Calu3 (cell line): ENCODE results near the gene RAC2. TPM values are rescaled to one million over a fixed set of nuclear protein-coding genes. Genes with fewer than 3 reads are reported as not detected.
A peak's percentile ranks its signal among the peaks of the same experiment; 100 is the strongest.

Experiments
- BruUV-seq: library from RNA; stranded (reverse); fragments of 400-500 nt; replicated peaks from 2 replicates; lab custom pipeline; 2021; lab: Mats Ljungman, UMichigan
- CTCF ChIA-PET: fragments of 300-600 bp; sonication (Branson Sonifier 250); formaldehyde crosslinking; loops from one replicate; lab custom pipeline; 2022; ENCODE audit warnings: antibody characterized with exemption; lab: Charles Lee
- DNase-seq: peaks from one replicate; pipeline ENCODE4 v3.0.0; 2022
- H3K27ac Mint-ChIP-seq: one replicate; pipeline ENCODE4 v1.8.0; 2022; ENCODE audit warnings: mixed read lengths; ENCODE audit not compliant: unreplicated experiment
- H3K27me3 Mint-ChIP-seq: one replicate; pipeline ENCODE4 v1.8.0; 2022; ENCODE audit warnings: mixed read lengths; ENCODE audit not compliant: unreplicated experiment
- H3K36me3 Mint-ChIP-seq: one replicate; pipeline ENCODE4 v1.8.0; 2022; ENCODE audit warnings: mild to moderate bottlenecking, moderate library complexity, mixed read lengths; ENCODE audit not compliant: insufficient read depth, unreplicated experiment
- H3K4me1 Mint-ChIP-seq: one replicate; pipeline ENCODE4 v1.8.0; 2022; ENCODE audit warnings: mild to moderate bottlenecking, low read depth, mixed read lengths; ENCODE audit not compliant: unreplicated experiment
- H3K4me3 Mint-ChIP-seq: one replicate; pipeline ENCODE4 v1.8.0; 2022; ENCODE audit warnings: mild to moderate bottlenecking, low read depth, moderate library complexity, mixed read lengths; ENCODE audit not compliant: unreplicated experiment
- H3K9me3 Mint-ChIP-seq: one replicate; pipeline ENCODE4 v1.8.0; 2022; ENCODE audit warnings: low read depth, mixed read lengths; ENCODE audit not compliant: unreplicated experiment
- CTCF ChIP-seq: fragments of 200-600 bp; IDR thresholded peaks from one replicate; pipeline ENCODE4 v1.8.0; 2022; ENCODE audit warnings: antibody characterized with exemption; ENCODE audit not compliant: unreplicated experiment
- intact Hi-C: fragments of 100-400 bp; cut with micrococcal nuclease; formaldehyde crosslinking; loops from one replicate; pipeline ENCODE4 v1.10.0; 2022; ENCODE audit not compliant: unreplicated experiment
- total RNA-seq: library from RNA; stranded (reverse); gene quantifications from 2 replicates; pipeline ENCODE4 v1.2.3, GENCODE V29; 2022

RAC2 gene
- total RNA-seq, 1 experiment from 2014 or later = 21.0 TPM

- Mint-ChIP-seq H3K4me3 (no peak overlapping the region), H3K27me3 (peaks cover 30% of the 10 kb centered on the region), H3K9me3 (no peaks in the 10 kb centered on the region), H3K36me3 (no peaks in the 10 kb centered on the region), H3K4me1 (peaks cover 49% of the 10 kb centered on the region), H3K27ac (no peak overlapping the region)
- BruUV-seq = no TSS peak
- intact Hi-C loops = loop anchor here (10.0 kb wide), 1 partner anchor 93 kb away; no protein-coding TSS in a partner anchor
- no peak for DNase-seq
- CTCF ChIA-PET = interaction anchor here (0.6 to 0.7 kb wide), 2 partner anchors 10 to 59 kb away, joined by 3 to 11 read pairs; no protein-coding TSS in a partner anchor
- TF ChIP-seq CTCF = no peak
These were observed 14.1 kb upstream of the RAC2 start for GRCh38 chr22:37258005-37258752.

- intact Hi-C loops = loop anchor here (10.0 kb wide), 1 partner anchor 91 kb away; no protein-coding TSS in a partner anchor
- CTCF ChIA-PET = interaction anchor here (0.6 kb wide), 1 partner anchor 388 kb away, joined by 4 read pairs; no protein-coding TSS in a partner anchor
These were observed 12.1 kb upstream of the RAC2 start for GRCh38 chr22:37256075-37256726.

DNA sequence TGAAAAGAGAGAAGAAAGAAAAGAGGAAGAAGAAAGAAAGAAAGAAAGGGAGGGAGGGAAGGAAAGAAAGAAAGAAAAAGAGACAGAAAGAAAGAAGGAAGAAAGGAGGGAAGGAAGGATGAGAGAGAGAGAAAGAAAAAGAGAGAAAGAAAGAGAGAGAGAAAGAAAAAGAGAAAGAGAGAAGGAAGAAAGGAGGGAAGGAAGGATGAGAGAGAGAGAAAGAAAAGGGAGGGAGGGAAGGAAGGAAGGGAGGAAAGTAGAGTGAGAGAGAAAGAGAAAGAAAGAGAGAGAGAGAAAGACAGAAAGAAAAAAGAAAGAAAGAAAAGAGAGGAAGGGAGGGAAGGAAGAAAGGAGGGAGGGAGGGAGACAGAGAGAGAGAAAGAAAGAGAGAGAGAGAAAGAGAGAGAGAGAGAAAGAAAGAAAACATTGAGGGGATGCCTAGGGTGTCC is 11.5 kb upstream of the RAC2 start:
- no peaks in the 10 kb centered on the region for H3K36me3 Mint-ChIP-seq
- no peak overlapping the region for H3K4me3 Mint-ChIP-seq
- H3K27me3 Mint-ChIP-seq = peaks cover 5% of the 10 kb centered on the region
- intact Hi-C loops = loop anchor here (10.0 kb wide), 1 partner anchor 91 kb away; no protein-coding TSS in a partner anchor
- no peak for TF ChIP-seq CTCF
- CTCF ChIA-PET = interaction anchor here (0.6 kb wide), 1 partner anchor 387 kb away, joined by 4 read pairs; no protein-coding TSS in a partner anchor
- no TSS peak for BruUV-seq
- no peak overlapping the region for H3K27ac Mint-ChIP-seq
- H3K4me1 Mint-ChIP-seq = peaks cover 41% of the 10 kb centered on the region
- no peak for DNase-seq
- H3K9me3 Mint-ChIP-seq = no peaks in the 10 kb centered on the region

More at GRCh38 chr22:37256075-37256726, 12.1 kb upstream of the RAC2 start:
- DNase-seq = no peak
- no peaks in the 10 kb centered on the region for H3K9me3 Mint-ChIP-seq
- TF ChIP-seq CTCF = no peak
- H3K4me3 Mint-ChIP-seq = no peak overlapping the region
- BruUV-seq = no TSS peak
- H3K4me1 Mint-ChIP-seq = peaks cover 47% of the 10 kb centered on the region
- H3K36me3 Mint-ChIP-seq = no peaks in the 10 kb centered on the region
- H3K27me3 Mint-ChIP-seq = peaks cover 12% of the 10 kb centered on the region
- peak overlapping the region; percentile 15 for H3K27ac Mint-ChIP-seq

- no peaks in the 10 kb centered on the region for H3K9me3 Mint-ChIP-seq
- TF ChIP-seq CTCF = no peak
- no peak for DNase-seq
- H3K36me3 Mint-ChIP-seq = no peaks in the 10 kb centered on the region
- no peak overlapping the region for H3K27ac Mint-ChIP-seq
- H3K27me3 Mint-ChIP-seq = no peaks in the 10 kb centered on the region
- intact Hi-C loops = loop anchor here (10.0 kb wide), 1 partner anchor 90 kb away; no protein-coding TSS in a partner anchor
- CTCF ChIA-PET = interaction anchor here (1.0 to 1.2 kb wide), 2 partner anchors 58 to 174 kb away, joined by 3 to 7 read pairs; no protein-coding TSS in a partner anchor
- no peak overlapping the region for H3K4me3 Mint-ChIP-seq
- peaks cover 36% of the 10 kb centered on the region for H3K4me1 Mint-ChIP-seq
- no TSS peak for BruUV-seq
These were observed 10.8 kb upstream of the RAC2 start for GRCh38 chr22:37254867-37255233.
